Cerebellar cortex (tissue), 1 donor: ENCODE measurements around the gene CTIF.
"Not testable (repeated sequence)": the region's sequence is repeated elsewhere in the genome, so short reads cannot be mapped to it uniquely, and the experiment has no call there.

Experiments
- DNase-seq: peaks from one replicate; pipeline ENCODE4 v3.0.0-alpha.2; 2015; ENCODE audit warnings: low spot score

CTIF gene

DNA sequence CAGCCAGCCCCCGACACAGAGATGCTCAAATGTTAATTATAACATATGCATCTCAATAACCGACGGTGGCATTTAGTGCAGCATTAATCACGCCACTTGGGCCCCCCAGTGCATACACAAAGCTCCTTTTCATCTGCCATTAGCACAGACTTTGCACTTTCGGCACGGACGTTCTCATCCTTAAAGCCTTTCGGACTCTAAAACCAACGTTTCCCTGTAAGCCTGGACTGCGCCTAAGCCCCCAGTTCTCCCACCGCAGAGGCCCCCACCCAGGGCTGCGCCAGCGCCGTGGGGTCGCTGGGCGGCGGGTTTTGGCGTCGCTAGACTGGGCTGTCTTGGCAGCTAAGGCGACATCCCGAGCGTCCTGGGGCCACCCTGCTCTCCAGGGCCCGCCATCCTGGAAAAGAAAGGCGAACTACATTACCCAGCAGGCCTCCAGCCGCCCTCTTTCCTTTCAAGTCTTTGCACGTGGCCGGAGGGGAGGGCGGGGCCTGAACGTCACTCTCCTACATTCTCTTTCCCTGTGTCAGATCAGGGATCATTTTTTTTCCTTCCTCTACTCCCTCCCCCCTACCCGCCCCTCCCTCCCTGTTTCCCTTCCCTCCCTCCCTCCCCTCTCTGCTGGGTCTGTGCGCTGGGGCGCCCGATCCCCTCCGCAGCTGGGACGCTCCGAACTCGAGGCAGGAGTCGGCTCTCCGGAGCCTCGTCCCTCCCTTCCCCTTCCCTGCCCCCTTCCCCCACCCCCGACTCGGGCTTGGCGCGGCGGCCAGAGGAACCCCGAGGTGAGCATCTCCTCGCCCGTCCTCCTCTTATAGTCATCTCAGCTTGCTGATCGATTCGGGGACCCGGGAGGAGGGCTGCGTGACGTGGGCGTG, at the start of gene CTIF:
TSS of gene CTIF (plus strand) at position 501 of the 875 bp plus-strand sequence. CDS start 80,535 bp downstream, outside the sequence.
- DNase-seq: peak; percentile 99

DNA sequence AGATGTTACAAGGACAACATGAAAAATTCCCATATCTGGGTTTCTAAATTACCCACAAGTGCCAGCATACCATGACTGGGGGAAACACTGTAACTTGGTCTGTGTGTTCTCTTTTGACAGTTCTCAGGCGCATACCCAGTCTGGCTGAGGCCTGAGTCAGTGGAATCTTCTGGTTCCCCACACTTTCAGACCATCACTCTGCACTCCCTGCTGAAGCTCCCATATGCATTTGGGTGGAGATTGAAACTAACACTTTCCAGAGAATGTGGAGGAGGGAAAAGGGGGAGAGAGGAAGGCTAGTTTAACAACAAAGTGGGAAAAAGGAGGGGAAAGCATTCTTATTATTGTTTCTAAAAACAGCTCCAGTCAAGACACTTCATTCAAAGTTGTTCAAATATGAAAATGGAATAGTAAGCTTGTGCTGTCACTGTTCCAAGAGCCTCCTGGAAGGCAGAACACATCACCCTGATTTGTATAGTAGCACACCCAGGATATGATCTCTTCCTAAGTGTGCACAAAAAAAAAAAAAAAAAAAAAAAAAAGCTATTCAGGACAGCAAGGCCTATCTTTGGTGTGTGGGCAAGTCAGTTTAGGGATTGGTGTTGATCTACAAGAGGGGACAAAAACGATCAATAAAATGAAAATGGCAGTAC, 48.1 kb upstream of the CTIF start:
- DNase-seq: no peak

DNA sequence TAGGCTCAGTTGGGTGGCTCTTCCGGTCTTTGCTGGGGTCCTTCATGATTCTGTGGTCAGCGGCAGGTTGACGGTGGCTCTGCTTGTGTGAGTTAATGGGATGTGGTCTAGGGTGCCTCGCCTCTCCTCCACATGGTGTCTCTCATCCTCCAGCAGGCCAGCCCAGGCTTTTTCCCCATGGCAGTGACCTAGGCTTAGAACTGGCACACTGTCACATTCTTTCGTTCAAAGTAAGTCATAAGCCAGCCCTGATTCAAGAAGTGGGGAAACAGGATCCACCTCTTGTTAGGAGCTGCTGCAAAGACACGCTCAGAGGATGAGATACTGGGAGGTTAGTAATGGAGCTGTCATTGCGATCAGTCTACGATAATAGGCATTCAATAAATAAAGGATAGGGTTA, 46.0 kb upstream of the CTIF start:
- DNase-seq: no peak

DNA sequence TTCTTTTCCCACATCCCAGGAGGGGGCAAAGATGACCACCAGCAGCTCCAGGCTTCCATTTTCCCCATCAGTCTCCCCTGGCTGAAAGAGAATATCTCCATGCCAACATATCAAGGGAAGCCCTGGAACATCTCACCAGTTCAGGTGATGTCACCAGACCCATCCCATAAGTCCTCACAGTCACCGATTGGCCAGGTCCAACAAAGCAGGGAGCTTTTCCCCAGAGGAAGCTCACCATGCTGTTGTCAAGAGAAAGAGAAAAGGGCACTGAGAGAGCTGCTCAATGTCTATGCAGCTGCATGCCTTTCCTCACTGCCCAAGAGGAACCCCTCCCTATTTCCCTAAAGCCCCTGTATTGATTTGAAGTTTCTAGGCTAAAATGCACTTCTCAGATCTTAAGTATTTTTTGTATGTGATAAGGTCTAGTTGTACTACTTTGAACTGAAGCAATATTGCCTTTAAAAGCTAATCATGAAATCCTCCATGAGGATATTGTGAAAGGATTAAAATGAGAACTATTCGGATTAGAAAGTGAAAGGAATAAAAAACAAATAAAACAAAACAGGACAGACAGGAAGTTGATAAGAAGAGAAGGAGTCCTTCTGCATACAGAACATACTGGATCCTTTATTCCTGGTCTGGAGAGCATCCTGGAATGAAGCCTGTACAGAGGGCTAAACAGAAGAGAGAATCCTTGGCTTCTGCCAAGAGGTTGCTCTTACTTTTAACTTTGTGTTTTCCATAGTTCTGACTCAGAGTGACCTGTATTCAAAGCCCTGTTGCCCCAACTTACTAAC, 45.2 kb upstream of the CTIF start:
- no peak for DNase-seq

DNA sequence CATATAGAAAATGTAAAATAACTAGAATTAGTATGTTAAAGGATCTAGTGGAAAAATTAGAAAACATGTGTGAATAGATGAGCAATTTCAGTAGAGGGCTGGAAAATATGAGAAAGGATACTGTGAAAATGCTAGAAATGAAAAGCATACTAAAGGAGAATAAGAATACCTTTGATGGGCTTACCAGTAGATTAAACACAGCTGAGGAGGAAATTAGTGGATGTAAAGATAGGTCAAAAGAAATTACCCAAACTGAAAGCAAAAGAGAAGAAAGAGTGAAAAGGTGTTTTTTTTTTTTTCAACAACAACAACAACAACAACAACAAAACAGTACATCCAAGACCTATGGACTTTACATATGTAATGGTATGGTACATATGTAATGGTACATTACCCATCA, 41.0 kb upstream of the CTIF start:
- no peak for DNase-seq

DNA sequence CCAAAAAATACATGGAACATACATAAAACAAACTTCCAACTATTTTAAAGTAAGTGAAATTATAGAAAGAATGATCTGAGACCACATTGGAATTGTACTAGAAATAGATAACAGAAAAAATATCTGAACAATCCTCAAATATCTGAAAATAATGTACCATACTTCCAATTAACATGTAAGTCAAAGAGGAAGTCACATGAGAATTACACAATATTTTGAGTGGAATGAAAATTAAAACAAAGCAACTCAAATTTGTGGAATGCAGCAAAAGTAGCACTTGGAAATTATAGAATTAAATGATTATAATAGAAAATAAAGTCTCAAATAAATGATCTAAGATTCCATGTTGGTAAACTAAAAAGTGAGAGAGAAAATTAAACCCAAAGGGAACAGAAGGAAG, 38.3 kb upstream of the CTIF start:
- DNase-seq: no peak

DNA sequence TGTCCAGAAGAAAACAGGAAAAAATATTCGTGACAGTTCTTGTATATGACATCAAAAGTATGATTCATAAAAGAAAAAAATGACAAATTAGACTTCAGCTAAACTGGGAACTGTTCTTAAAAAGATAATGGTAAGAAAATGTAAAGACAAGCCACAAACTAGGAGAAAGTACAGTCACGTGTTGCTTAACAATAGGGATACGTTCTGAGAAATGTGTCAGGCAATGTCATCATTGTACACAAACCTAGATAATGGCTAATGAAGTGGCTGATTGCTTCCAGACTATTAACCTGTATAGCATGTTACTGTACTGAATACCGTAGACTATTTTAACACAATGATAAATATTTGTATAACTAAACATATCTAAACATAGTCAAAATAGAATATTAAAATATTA, 35.9 kb upstream of the CTIF start:
- DNase-seq: no peak

DNA sequence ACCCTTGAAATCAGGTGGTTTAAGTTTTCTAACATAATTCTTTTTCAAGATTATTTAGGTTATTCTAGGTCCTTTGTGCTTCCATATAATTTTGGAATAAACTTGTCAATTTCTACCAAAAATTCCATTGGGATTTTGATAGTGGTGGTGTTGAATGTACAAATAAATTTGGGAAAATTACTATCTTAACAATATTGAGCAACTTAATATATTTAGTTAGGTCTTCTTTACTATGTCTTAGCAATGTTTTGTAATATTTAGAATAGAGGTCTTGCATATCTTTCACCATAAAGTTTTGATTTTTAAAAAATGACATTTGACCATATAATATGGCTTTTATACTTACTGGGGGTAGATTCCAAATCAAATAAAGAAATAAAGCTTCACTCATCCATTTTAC, 34.0 kb upstream of the CTIF start:
- no peak for DNase-seq

DNA sequence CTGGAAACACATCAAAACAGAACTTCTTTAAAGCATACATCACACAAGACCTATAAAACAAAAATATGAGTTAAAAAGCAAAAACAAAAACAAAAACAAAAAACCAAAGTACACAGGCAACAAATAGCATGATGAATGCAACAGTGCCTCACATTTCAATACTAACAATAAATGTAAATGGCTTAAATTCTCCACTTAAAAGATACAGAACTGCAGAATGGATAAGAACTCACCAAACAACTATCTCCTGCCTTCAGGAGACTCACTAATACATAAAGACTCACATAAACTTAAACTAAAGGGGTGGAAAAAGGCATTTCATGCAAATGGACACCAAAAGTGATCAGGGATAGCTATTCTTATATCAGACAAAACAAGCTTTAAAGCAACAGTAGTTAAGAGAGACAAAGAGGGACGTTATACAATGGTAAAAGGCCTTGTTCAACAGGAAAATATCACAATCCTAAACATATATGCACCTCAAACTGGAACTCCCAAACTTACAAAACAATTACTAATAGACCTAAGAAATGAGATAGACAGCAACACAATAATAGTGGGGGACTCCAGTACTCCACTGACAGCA, 31.8 kb upstream of the CTIF start:
- not testable (repeated sequence) for DNase-seq

DNA sequence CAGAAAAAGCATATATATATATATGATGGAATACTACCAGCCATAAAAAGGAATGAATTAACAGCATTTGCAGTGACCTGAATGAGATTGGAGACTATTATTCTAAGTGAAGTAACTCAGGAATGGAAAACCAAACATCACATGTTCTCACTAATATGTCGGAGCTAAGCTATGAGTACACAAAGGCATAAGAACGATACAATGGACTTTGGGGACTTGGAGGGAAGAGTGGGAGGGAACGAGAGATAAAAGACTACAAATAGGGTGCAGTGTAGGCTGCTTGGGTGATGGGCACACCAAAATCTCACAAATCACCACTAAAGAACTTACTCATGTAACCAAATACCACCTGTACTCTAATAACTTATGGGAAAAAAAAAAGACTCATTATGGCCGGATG, 26.3 kb upstream of the CTIF start:
- not testable (repeated sequence) for DNase-seq

DNA sequence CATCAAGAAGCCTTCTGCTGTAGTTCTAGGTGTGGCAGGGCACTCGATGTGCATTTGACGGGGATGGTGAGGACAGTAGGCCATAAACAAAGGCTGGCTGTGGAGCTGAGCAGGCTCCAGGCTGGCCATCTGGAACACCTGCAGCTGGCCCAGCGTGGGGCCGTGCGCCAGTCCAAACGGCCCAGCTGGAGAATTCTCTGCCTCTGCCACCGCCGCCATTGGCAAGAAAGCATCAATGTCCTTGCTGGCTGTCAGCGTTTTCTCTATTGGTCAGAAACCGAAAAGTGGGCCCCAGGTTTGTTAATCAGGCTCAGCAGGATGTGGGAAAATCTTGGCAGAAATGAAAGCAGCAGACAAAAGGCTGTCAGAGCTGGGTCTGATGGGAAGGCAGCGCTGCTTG, 24.0 kb upstream of the CTIF start:
- DNase-seq: peak; percentile 65

DNA sequence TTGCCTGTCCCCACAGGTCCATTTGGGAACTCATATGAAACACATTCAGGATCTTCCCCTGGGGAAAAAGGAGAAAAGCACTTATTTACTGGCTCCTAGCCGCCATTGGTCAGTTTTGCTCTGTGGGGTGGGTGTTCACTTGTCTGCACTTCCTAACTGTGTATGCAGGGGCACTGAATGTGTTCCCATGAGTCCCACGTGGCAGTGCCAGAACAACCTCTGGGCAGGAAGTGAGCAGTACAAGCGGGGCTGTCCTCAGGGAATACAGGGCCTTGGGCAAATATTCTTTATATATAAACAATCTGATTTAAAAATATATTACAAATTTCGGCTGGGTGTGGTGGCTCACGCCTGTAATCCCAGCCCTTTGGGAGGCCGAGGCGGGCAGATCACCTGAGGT, 21.8 kb upstream of the CTIF start:
- DNase-seq: no peak

DNA sequence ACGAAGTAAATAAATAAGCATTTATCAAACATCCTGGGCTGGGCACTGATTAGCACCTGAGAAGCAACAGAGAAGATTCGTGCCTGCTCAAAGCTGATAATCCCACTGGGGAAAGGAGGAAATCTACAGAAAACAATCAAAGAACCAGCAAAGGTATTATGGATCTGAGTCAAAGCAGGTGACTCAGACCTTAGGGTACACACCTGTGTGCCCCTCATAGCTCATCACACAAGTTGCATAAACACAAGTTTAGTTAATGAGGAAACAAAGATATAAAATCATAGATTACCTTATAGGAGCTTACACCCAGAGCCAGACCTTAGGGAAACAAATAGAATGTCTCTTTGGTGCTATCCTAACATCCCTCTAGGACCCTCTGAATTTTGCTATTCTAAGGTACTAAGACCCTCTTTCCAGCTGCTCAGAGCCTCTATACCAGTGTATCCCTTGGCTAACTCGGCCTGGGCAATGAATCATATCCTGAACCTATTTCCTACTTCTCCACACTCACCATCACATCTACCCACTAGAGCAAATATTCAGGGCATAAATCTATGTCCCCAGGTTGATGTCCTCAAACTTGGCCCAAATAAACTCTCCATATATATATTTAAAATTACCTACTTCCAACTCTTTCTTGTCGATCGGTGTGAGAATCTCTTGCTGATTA, 19.3 kb upstream of the CTIF start:
- DNase-seq: no peak

DNA sequence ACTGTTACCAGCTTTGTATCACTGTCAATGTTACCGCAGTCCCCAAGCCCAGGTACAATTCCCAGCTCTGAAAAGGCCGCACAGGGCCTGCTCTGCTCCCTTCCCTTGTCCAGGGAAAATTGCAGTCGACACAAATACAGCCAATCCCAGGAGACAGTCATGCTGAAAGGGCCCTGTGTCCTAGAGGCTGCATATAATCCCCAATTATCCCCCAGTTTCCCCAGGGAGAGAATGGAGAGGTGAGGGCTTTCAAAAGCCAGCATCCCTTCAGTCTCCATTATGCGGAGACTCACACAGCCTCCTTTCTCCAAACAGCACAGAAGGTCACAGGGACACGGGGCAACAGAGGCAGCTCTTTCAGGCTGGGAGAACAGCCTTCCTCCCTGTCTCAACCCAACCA, 17.1 kb upstream of the CTIF start:
- no peak for DNase-seq

DNA sequence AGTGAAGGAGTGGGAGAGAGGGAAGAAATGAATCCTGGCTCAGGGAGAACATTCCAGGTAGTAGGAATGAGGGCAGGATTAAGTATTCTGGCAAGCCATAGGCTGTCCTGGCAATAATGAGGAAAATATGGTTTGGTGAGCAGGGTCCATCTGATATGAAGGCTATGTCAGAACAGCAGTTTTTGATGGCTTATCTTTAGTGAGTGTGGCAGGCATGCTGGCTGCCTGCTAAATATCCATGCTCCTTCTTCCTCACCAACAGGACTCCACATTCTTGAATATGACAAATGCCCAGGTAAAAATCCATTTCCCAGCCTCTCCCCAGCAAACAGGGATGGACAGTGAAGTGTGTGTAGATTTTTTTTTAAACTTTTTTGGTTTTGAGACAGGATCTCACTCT, 13.2 kb upstream of the CTIF start:
- DNase-seq: no peak

DNA sequence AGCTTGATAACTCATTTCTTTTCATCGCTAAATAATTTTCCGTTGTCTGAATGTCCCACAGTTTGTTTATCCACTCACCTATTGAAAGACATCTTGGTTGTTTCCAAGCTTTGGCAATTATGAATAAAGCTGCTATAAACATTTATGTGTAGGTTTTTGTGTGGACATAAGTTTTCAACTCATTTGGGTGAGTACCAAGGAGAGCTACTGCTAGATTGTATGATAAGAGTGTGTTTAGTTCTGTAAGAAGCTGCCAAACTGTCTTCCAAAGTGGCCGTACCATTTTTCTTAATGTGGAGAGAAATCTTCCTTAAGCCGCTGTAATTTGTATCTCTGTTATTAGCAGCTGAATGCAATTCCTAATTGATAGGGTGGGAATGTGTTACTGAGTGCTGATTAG, 11.4 kb upstream of the CTIF start:
- DNase-seq: no peak

DNA sequence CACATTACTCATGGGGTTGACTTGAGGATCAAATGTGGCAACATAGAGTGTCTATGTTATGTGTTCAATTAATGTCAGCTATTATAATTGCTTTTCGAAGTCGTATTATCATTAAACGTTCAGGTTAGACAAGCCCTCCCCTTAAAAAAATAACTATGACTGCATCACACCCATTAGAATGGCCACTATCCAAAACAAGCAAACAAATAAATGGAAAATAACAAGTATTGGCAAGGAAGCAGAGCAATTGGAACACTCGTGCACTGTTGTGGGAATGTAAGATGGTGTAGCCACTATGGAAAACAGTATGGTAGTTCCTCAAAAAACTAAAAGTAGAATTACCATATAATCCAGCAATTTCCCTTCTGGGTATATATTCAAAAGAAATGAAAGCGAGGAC, 10.0 kb upstream of the CTIF start:
- DNase-seq: no peak

DNA sequence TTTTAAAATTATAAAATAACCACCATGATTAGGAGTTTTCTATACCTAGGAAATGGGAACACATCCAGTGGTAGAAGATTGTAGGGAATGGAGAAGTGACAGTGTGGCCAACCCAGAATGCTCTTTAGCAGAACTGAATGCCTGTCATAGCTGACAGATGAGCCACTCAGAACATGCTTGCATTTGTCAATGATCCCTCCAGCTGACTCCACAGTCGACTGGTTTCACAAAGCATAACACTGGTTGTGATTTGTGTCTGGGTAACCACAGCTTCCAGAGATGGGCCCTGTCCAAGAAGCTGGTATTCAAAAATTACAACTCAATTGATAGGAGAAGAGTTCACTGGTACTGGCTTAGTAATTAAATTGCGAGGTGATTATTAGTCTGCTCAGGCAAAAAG, 9.0 kb upstream of the CTIF start:
- no peak for DNase-seq

DNA sequence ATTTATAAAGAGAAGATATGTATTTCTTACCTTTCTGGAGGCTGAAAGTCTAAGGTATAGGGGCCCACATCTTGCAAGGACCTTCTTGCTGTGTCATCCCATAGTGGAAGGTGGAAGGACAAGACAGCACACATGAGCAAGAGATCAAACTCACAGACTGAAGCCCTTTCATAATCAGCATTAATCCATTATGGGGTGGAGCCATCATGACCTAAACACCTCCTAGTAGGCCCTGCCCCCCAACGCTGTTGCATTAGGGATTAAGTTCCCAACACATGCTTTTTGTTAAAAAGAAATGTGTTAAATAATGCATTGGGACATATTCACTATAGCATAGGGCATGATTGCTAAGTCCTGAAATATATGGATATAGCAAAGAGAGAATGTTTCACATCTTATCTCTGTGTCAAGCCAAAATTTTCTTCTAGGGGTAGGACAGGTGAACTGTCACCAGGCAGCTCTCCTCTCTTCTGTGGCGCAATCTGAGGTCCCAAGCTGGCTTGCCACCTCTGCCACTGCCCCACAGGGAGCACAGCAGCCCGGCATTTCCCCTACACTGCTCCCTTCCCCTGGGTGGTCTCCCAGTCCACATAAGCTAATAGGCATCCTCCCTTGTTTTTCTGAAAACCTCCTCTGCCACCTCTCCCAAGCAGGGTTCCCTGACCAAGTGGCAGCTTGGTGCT, 8.3 kb upstream of the CTIF start:
- DNase-seq: no peak

DNA sequence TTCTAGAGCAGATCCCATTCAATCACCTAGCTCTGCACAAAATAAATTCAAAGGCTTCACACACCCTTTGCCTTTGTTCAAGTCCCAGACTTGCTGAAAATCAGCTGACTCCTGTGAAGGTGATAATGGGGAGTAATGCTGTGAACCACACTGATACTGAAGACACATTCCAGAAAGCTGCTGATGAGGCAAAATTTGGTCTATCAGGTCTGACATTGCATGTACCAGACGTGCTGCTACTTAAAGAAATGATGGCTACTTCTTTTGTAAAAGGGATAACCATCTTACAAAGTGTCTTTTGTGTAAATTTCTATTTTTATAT, 7.8 kb upstream of the CTIF start:
- DNase-seq: no peak

DNA sequence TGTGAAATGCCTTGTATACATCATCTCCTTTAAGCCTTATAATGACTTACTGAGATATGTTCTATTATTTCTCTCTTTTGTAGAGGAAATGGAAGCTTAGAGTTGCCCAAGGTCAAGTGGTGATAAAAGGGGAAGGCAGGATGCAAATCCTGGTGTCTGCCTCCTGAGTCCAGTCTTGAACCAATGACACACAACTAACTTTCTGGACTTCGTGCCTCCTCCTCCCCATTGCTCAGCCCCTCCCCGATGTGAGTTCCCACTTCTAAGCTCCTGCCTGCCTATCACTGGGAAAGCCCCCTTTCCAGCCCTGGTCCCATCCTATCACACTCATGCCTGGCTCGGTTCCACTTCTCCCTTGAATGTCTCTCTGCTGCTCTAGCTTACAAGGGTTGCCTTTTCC, 6.9 kb upstream of the CTIF start:
- no peak for DNase-seq
